ENCODE data around the gene RAB13.

RAB13 gene

GRCh38 chr1:153932156-153933131 lies 53.7 kb downstream of the RAB13 start:
- no peak for DNase-seq
